HepG2 (cell line): ENCODE results near the gene SCP2. TPM values are rescaled to one million over a fixed set of nuclear protein-coding genes. Genes with fewer than 3 reads are reported as not detected.

Experiments used
- ATAC-seq: fragments of 200-7000 bp; cut with Tn5 transposase; 3 replicates; pipeline ENCODE4 v1.9.1; 2020; ENCODE audit warnings: mild to moderate bottlenecking, moderate library complexity
- BruUV-seq: library from RNA; stranded (reverse); fragments of 400-500 nt; replicated peaks from 2 replicates; lab custom pipeline; 2021; lab: Mats Ljungman, UMichigan
- CTCF ChIA-PET: fragments of 300-600 bp; formaldehyde crosslinking; extraction: SDS; loops from one replicate; lab custom pipeline; 2021; ENCODE audit warnings: low total read pairs, inconsistent platforms, low intra/inter-chr PET ratio; lab: Yijun Ruan, JAX
- POLR2A ChIA-PET: fragments of 350-600 bp; sonication (Branson Sonifier 250); formaldehyde crosslinking; loops from one replicate; lab custom pipeline; 2020; ENCODE audit warnings: antibody characterized with exemption, inconsistent platforms; lab: Yijun Ruan, JAX
- DNase-seq: peaks from one replicate; pipeline ENCODE4 v3.0.0-alpha.2; 2015; ENCODE audit warnings: low spot score
- FAIRE-seq: peaks from 3 replicates; lab custom pipeline; 2011; peaks lifted over from hg19 to GRCh38; lab: Jason Lieb, UNC
- H2AFZ ChIP-seq: one replicate; pipeline ENCODE4 v1.6.1; 2011; ENCODE audit warnings: low read length, inconsistent platforms
- H3K27ac ChIP-seq: fragments of 300-600 bp; 3 replicates; pipeline ENCODE4 v1.8.0; 2011; ENCODE audit warnings: mixed run types, mild to moderate bottlenecking, mixed read lengths, low read length, inconsistent platforms; ENCODE audit not compliant: insufficient read depth; ENCODE audit errors: extremely low read length
- H3K27me3 ChIP-seq, 2 experiments: fragments of 200-600 bp in 1 of 2; 2 replicates in 1 of 2; 3 replicates in 1 of 2; pipeline versions ENCODE4 v1.6.0 to v1.8.0; 2011; ENCODE audit warnings: low read length in 2 of 2, mild to moderate bottlenecking in 2 of 2, moderate library complexity in 2 of 2, inconsistent platforms in 1 of 2; ENCODE audit not compliant: insufficient read depth in 2 of 2, control insufficient read depth in 1 of 2
- H3K36me3 ChIP-seq, 2 experiments: fragments of 200-600 bp in 1 of 2; replicated peaks in 1 of 2; 2 replicates in 1 of 2; 3 replicates in 1 of 2; pipeline versions ENCODE4 v1.5.1 to v1.8.0; 2011; ENCODE audit warnings: low read length in 2 of 2, inconsistent platforms in 1 of 2; ENCODE audit not compliant: insufficient read depth in 2 of 2, control insufficient read depth in 1 of 2
- H3K4me1 ChIP-seq: 2 replicates; pipeline ENCODE4 v1.5.1; 2012; ENCODE audit warnings: low read length, inconsistent platforms; ENCODE audit not compliant: insufficient read depth
- H3K4me2 ChIP-seq: 2 replicates; pipeline ENCODE4 v1.6.0; 2011; ENCODE audit warnings: low read depth, low read length, inconsistent platforms
- H3K4me3 ChIP-seq, 3 experiments: fragments of 200-600 bp in 1 of 3; sonication (generic), shearing (Covaris generic) in 1 of 3; replicated peaks in 1 of 3; 2 replicates each; pipeline ENCODE4 v1.5.1; 2011 to 2016; ENCODE audit warnings: low read length in 3 of 3, inconsistent platforms in 2 of 3, low read depth in 2 of 3, mild to moderate bottlenecking in 2 of 3, control low read depth in 1 of 3, mixed read lengths in 1 of 3; ENCODE audit not compliant: insufficient read depth in 1 of 3
- H3K79me2 ChIP-seq: one replicate; pipeline ENCODE4 v1.6.1; 2011; ENCODE audit warnings: low read length, inconsistent platforms; ENCODE audit not compliant: insufficient read depth
- H3K9ac ChIP-seq: 2 replicates; pipeline ENCODE4 v1.6.0; 2011; ENCODE audit warnings: mild to moderate bottlenecking, low read depth, low read length, inconsistent platforms; ENCODE audit not compliant: insufficient read depth
- H3K9me3 ChIP-seq: 2 replicates; pipeline ENCODE4 v1.5.1; 2012; ENCODE audit warnings: mild to moderate bottlenecking, low read length
- H4K20me1 ChIP-seq: 2 replicates; pipeline ENCODE4 v1.6.0; 2011; ENCODE audit warnings: inconsistent platforms, mild to moderate bottlenecking, low read length, moderate library complexity; ENCODE audit not compliant: insufficient read depth
- CEBPG ChIP-seq: IDR thresholded peaks from 2 replicates; pipeline ENCODE4 v1.6.1; 2016
- RORA ChIP-seq: sonication (generic); formaldehyde crosslinking; IDR thresholded peaks from 2 replicates; pipeline ENCODE4 v1.5.0; 2020; ENCODE audit warnings: mild to moderate bottlenecking, missing genetic modification reagents, moderate library complexity
- WGBS: methylation state at CpG from one replicate; pipeline ENCODE4 v1.1.6; 2017; ENCODE audit warnings: low lambda C conversion rate; 5-methylcytosine and 5-hydroxymethylcytosine counted together
- in situ Hi-C: cut with HindIII; loops from 2 replicates; pipeline ENCODE4 v1.10.0; 2017; ENCODE audit warnings: low pct_unique_long_range_greater_than_20kb; ENCODE audit not compliant: extremely low pct_ligation_motif_present
- intact Hi-C: fragments of 100-400 bp; cut with micrococcal nuclease; formaldehyde crosslinking; loops from one replicate; pipeline ENCODE4 v1.10.0; 2022; ENCODE audit not compliant: unreplicated experiment
- polyA plus RNA-seq, 8 experiments: library from polyadenylated mRNA; depleted of rRNA in 3 of 8; stranded (reverse) in 7 of 8; unstranded in 1 of 8; fragments of >200 nt; fragmentation: Illumina TruSeq in 4 of 8; extraction: Trizol in 4 of 8; gene quantifications; 2 replicates each; pipeline versions ENCODE4 v1.2.1 to v1.2.3, GENCODE V29; 2011 to 2016; ENCODE audit warnings: low read depth in 4 of 8, missing spikeins in 1 of 8, mixed read lengths in 1 of 8; ENCODE audit not compliant: insufficient read depth in 1 of 8
- total RNA-seq, 5 experiments: library from RNA; depleted of rRNA; stranded (reverse); fragments of >200 nt; fragmentation: Illumina TruSeq; extraction: Trizol; gene quantifications; 2 replicates each; pipeline ENCODE4 v1.2.3, GENCODE V29; 2016; ENCODE audit warnings: low read depth in 1 of 5
- TF ChIP-seq, protein P1 (sequence below): sonication (generic); formaldehyde crosslinking; IDR thresholded peaks from 2 replicates; pipeline ENCODE4 v1.5.1; 2020; ENCODE audit warnings: mild to moderate bottlenecking, missing genetic modification reagents, moderate library complexity

SCP2 gene
- total and polyA plus RNA-seq, 2 of the 13 experiments (the other 11 are each of a cell fraction or from before 2014, with no cell fraction given), result 59.0 to 133 TPM

DNA sequence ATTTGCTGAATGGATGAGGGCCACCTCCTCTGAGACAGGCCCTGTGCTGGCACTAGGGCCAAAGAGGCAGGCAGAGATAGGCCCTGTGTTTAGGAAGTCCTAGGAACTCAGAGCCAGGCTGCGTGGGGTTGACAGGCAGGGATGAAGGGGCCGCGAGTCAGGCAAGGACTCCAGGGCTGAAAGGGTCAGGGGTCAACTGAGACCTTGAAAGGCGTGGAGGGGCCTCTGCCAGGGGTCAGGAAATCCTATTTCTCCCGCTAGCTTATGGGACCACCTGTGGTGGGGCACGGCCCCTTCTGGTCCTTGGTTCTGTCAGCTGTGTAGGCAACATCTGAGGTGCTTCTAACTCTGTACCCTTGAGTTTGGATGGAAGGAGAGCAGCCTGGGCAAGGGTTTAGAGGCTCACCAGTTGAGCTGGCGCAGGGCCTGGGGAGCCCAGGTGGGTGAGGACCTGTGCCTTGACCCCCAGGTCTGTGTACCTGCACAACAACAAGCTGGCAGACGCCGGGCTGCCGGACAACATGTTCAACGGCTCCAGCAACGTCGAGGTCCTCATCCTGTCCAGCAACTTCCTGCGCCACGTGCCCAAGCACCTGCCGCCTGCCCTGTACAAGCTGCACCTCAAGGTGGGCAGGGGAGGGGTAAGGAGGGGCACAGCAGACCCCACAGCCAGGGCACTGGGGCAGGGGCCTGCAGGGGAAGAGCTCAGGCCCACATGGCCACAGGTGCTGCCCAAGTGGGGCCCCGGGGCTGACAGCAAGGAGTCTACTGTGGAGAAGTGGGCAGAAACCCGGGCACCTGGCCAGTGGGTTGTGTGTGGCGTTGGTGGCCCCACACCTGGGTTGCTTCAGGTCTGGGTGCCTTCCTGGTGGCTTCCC, 149.9 kb downstream of the SCP2 start:
- FAIRE-seq, result no peak
- Histone ChIP-seq H3K36me3 (no peaks in the 10 kb centered on the region), H3K79me2 (no peaks in the 10 kb centered on the region), H4K20me1 (no peaks in the 10 kb centered on the region), H3K4me3 (no peak overlapping the region), H3K27me3 (peaks cover 5 to 52% of the 10 kb centered on the region in 2 experiments), H3K9ac (no peak overlapping the region), H3K4me2 (no peak overlapping the region), H3K9me3 (no peaks in the 10 kb centered on the region), H3K27ac (no peak overlapping the region), H3K4me1 (peaks cover 43% of the 10 kb centered on the region), H2AFZ (no peak overlapping the region)
- no peak for ATAC-seq
- in situ Hi-C loops (no loop called here), intact Hi-C loops (no loop called here)
- 35% methylated on average over 8 of the region's 19 CpGs for WGBS
- no TSS peak for BruUV-seq
- TF ChIP-seq CEBPG (CRISPR knock-in tag) (no peak), RORA (CRISPR knock-in tag) (no peak)
- TF ChIP-seq, protein P1, sequence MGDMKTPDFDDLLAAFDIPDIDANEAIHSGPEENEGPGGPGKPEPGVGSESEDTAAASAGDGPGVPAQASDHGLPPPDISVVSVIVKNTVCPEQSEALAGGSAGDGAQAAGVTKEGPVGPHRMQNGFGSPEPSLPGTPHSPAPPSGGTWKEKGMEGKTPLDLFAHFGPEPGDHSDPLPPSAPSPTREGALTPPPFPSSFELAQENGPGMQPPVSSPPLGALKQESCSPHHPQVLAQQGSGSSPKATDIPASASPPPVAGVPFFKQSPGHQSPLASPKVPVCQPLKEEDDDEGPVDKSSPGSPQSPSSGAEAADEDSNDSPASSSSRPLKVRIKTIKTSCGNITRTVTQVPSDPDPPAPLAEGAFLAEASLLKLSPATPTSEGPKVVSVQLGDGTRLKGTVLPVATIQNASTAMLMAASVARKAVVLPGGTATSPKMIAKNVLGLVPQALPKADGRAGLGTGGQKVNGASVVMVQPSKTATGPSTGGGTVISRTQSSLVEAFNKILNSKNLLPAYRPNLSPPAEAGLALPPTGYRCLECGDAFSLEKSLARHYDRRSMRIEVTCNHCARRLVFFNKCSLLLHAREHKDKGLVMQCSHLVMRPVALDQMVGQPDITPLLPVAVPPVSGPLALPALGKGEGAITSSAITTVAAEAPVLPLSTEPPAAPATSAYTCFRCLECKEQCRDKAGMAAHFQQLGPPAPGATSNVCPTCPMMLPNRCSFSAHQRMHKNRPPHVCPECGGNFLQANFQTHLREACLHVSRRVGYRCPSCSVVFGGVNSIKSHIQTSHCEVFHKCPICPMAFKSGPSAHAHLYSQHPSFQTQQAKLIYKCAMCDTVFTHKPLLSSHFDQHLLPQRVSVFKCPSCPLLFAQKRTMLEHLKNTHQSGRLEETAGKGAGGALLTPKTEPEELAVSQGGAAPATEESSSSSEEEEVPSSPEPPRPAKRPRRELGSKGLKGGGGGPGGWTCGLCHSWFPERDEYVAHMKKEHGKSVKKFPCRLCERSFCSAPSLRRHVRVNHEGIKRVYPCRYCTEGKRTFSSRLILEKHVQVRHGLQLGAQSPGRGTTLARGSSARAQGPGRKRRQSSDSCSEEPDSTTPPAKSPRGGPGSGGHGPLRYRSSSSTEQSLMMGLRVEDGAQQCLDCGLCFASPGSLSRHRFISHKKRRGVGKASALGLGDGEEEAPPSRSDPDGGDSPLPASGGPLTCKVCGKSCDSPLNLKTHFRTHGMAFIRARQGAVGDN (CRISPR knock-in tag), result peak; percentile 16; the same call in 1 of the 2 replicates
- CTCF ChIA-PET, result no interaction called here
- DNase-seq, result no peak
- POLR2A ChIA-PET, result interaction anchor here (1.1 kb wide), 1 partner anchor 69 kb away, joined by 4 read pairs; no protein-coding TSS in a partner anchor
